HepG2 (cell line): Measurements from ENCODE around the gene C9. TPM values are rescaled to one million over a fixed set of nuclear protein-coding genes. Genes with fewer than 3 reads are reported as not detected.

Experiments used
- ATAC-seq: fragments of 200-7000 bp; cut with Tn5 transposase; 3 replicates; pipeline ENCODE4 v1.9.1; 2020; ENCODE audit warnings: mild to moderate bottlenecking, moderate library complexity
- BruUV-seq: library from RNA; stranded (reverse); fragments of 400-500 nt; replicated peaks from 2 replicates; lab custom pipeline; 2021; lab: Mats Ljungman, UMichigan
- CTCF ChIA-PET: fragments of 300-600 bp; formaldehyde crosslinking; extraction: SDS; loops from one replicate; lab custom pipeline; 2021; ENCODE audit warnings: low total read pairs, inconsistent platforms, low intra/inter-chr PET ratio; lab: Yijun Ruan, JAX
- POLR2A ChIA-PET: fragments of 350-600 bp; sonication (Branson Sonifier 250); formaldehyde crosslinking; loops from one replicate; lab custom pipeline; 2020; ENCODE audit warnings: antibody characterized with exemption, inconsistent platforms; lab: Yijun Ruan, JAX
- DNase-seq: peaks from one replicate; pipeline ENCODE4 v3.0.0-alpha.2; 2015; ENCODE audit warnings: low spot score
- FAIRE-seq: peaks from 3 replicates; lab custom pipeline; 2011; peaks lifted over from hg19 to GRCh38; lab: Jason Lieb, UNC
- H2AFZ ChIP-seq: one replicate; pipeline ENCODE4 v1.6.1; 2011; ENCODE audit warnings: low read length, inconsistent platforms
- H3K27ac ChIP-seq: fragments of 300-600 bp; 3 replicates; pipeline ENCODE4 v1.8.0; 2011; ENCODE audit warnings: mixed run types, mild to moderate bottlenecking, mixed read lengths, low read length, inconsistent platforms; ENCODE audit not compliant: insufficient read depth; ENCODE audit errors: extremely low read length
- H3K27me3 ChIP-seq, 2 experiments: fragments of 200-600 bp in 1 of 2; 2 replicates in 1 of 2; 3 replicates in 1 of 2; pipeline versions ENCODE4 v1.6.0 to v1.8.0; 2011; ENCODE audit warnings: low read length in 2 of 2, mild to moderate bottlenecking in 2 of 2, moderate library complexity in 2 of 2, inconsistent platforms in 1 of 2; ENCODE audit not compliant: insufficient read depth in 2 of 2, control insufficient read depth in 1 of 2
- H3K36me3 ChIP-seq, 2 experiments: fragments of 200-600 bp in 1 of 2; replicated peaks in 1 of 2; 2 replicates in 1 of 2; 3 replicates in 1 of 2; pipeline versions ENCODE4 v1.5.1 to v1.8.0; 2011; ENCODE audit warnings: low read length in 2 of 2, inconsistent platforms in 1 of 2; ENCODE audit not compliant: insufficient read depth in 2 of 2, control insufficient read depth in 1 of 2
- H3K4me1 ChIP-seq: 2 replicates; pipeline ENCODE4 v1.5.1; 2012; ENCODE audit warnings: low read length, inconsistent platforms; ENCODE audit not compliant: insufficient read depth
- H3K4me2 ChIP-seq: 2 replicates; pipeline ENCODE4 v1.6.0; 2011; ENCODE audit warnings: low read depth, low read length, inconsistent platforms
- H3K4me3 ChIP-seq, 3 experiments: fragments of 200-600 bp in 1 of 3; sonication (generic), shearing (Covaris generic) in 1 of 3; replicated peaks in 1 of 3; 2 replicates each; pipeline ENCODE4 v1.5.1; 2011 to 2016; ENCODE audit warnings: low read length in 3 of 3, inconsistent platforms in 2 of 3, low read depth in 2 of 3, mild to moderate bottlenecking in 2 of 3, control low read depth in 1 of 3, mixed read lengths in 1 of 3; ENCODE audit not compliant: insufficient read depth in 1 of 3
- H3K79me2 ChIP-seq: one replicate; pipeline ENCODE4 v1.6.1; 2011; ENCODE audit warnings: low read length, inconsistent platforms; ENCODE audit not compliant: insufficient read depth
- H3K9ac ChIP-seq: 2 replicates; pipeline ENCODE4 v1.6.0; 2011; ENCODE audit warnings: mild to moderate bottlenecking, low read depth, low read length, inconsistent platforms; ENCODE audit not compliant: insufficient read depth
- H3K9me3 ChIP-seq: 2 replicates; pipeline ENCODE4 v1.5.1; 2012; ENCODE audit warnings: mild to moderate bottlenecking, low read length
- H4K20me1 ChIP-seq: 2 replicates; pipeline ENCODE4 v1.6.0; 2011; ENCODE audit warnings: inconsistent platforms, mild to moderate bottlenecking, low read length, moderate library complexity; ENCODE audit not compliant: insufficient read depth
- CENPT ChIP-seq: sonication (generic); formaldehyde crosslinking; IDR thresholded peaks from 2 replicates; pipeline ENCODE4 v1.8.0; 2022; ENCODE audit warnings: low read depth, mild to moderate bottlenecking, moderate library complexity, missing genetic modification reagents
- NR2F1 ChIP-seq, 2 experiments: fragments of 450-650 bp in 1 of 2; formaldehyde crosslinking in 1 of 2; IDR thresholded peaks; 2 replicates each; pipeline versions ENCODE4 v1.5.0 to v1.6.1; 2016 to 2020; ENCODE audit warnings: mild to moderate bottlenecking in 1 of 2, missing compliant biosample characterization in 1 of 2, missing genetic modification reagents in 1 of 2, moderate library complexity in 1 of 2
- SIN3B ChIP-seq: fragments of 150-350 bp; IDR thresholded peaks from 2 replicates; pipeline ENCODE4 v1.6.1; 2014; ENCODE audit warnings: low read length
- ZNF124 ChIP-seq: sonication (generic); formaldehyde crosslinking; IDR thresholded peaks from 2 replicates; pipeline ENCODE4 v1.4.0; 2020; ENCODE audit warnings: missing genetic modification reagents
- ZNF282 ChIP-seq: fragments of 450-650 bp; IDR thresholded peaks from 2 replicates; pipeline ENCODE4 v1.6.1; 2018; ENCODE audit not compliant: partially characterized antibody
- ZNF552 ChIP-seq: sonication (generic); formaldehyde crosslinking; IDR thresholded peaks from 2 replicates; pipeline ENCODE4 v1.9.0; 2022; ENCODE audit warnings: missing genetic modification reagents, mild to moderate bottlenecking, borderline replicate concordance
- ZNF616 ChIP-seq: sonication (generic); formaldehyde crosslinking; IDR thresholded peaks from 2 replicates; pipeline ENCODE4 v1.5.0; 2020; ENCODE audit warnings: low read depth, mild to moderate bottlenecking, missing genetic modification reagents
- ZNF780A ChIP-seq: sonication (generic); formaldehyde crosslinking; IDR thresholded peaks from 2 replicates; pipeline ENCODE4 v1.8.0; 2022; ENCODE audit warnings: mild to moderate bottlenecking, missing genetic modification reagents, moderate library complexity
- WGBS: methylation state at CpG from one replicate; pipeline ENCODE4 v1.1.6; 2017; ENCODE audit warnings: low lambda C conversion rate; 5-methylcytosine and 5-hydroxymethylcytosine counted together
- in situ Hi-C: cut with HindIII; loops from 2 replicates; pipeline ENCODE4 v1.10.0; 2017; ENCODE audit warnings: low pct_unique_long_range_greater_than_20kb; ENCODE audit not compliant: extremely low pct_ligation_motif_present
- intact Hi-C: fragments of 100-400 bp; cut with micrococcal nuclease; formaldehyde crosslinking; loops from one replicate; pipeline ENCODE4 v1.10.0; 2022; ENCODE audit not compliant: unreplicated experiment
- polyA plus RNA-seq, 8 experiments: library from polyadenylated mRNA; depleted of rRNA in 3 of 8; stranded (reverse) in 7 of 8; unstranded in 1 of 8; fragments of >200 nt; fragmentation: Illumina TruSeq in 4 of 8; extraction: Trizol in 4 of 8; gene quantifications; 2 replicates each; pipeline versions ENCODE4 v1.2.1 to v1.2.3, GENCODE V29; 2011 to 2016; ENCODE audit warnings: low read depth in 4 of 8, missing spikeins in 1 of 8, mixed read lengths in 1 of 8; ENCODE audit not compliant: insufficient read depth in 1 of 8
- total RNA-seq, 5 experiments: library from RNA; depleted of rRNA; stranded (reverse); fragments of >200 nt; fragmentation: Illumina TruSeq; extraction: Trizol; gene quantifications; 2 replicates each; pipeline ENCODE4 v1.2.3, GENCODE V29; 2016; ENCODE audit warnings: low read depth in 1 of 5
- TF ChIP-seq, protein P1 (sequence below): sonication (generic); formaldehyde crosslinking; IDR thresholded peaks from 2 replicates; pipeline ENCODE4 v1.5.1; 2020; ENCODE audit warnings: missing genetic modification reagents, mild to moderate bottlenecking, borderline replicate concordance
- TF ChIP-seq, protein P2 (sequence below): sonication (generic); formaldehyde crosslinking; IDR thresholded peaks from 2 replicates; pipeline ENCODE4 v1.9.0; 2021; ENCODE audit warnings: missing genetic modification reagents, mild to moderate bottlenecking, borderline replicate concordance
- TF ChIP-seq, protein P3 (sequence below): sonication (generic); formaldehyde crosslinking; IDR thresholded peaks from 2 replicates; pipeline ENCODE4 v1.4.0; 2020; ENCODE audit warnings: missing genetic modification reagents, borderline replicate concordance

The C9 gene
- total and polyA plus RNA-seq, 2 of the 13 experiments (the other 11 are each of a cell fraction or from before 2014, with no cell fraction given) = not detected

DNA sequence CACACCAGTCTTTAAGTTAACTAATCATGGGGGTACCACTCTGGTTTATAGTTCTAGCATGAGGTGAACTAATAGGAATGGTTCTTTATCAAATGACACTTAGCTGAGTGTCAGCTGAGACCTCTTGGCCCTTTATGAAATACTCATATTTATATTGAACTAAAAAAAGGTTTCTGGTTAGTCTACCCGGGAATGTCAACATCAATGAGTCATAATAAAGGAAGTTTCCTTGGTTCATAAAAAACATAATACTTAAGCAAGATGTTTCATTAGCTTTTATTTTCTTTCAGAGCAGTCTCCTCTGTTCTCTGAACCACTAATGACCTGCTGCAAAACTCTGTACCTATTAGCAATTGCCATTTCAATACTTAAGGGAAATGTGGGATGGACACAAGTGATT lies 46.8 kb upstream of the C9 start:
- intact Hi-C loops = no loop called here
- Histone ChIP-seq H3K36me3 (peaks cover 0 to 2% of the 10 kb centered on the region in 2 experiments; a peak in 1 of 5 replicates), H4K20me1 (no peaks in the 10 kb centered on the region), H3K9me3 (no peaks in the 10 kb centered on the region), H3K4me2 (no peak overlapping the region), H3K79me2 (peaks cover 10% of the 10 kb centered on the region), H3K9ac (no peak overlapping the region), H3K4me1 (peaks cover 58% of the 10 kb centered on the region), H3K27ac (no peak overlapping the region), H3K4me3 (no peak overlapping the region), H2AFZ (no peak overlapping the region), H3K27me3 (no peaks in the 10 kb centered on the region)
- DNase-seq (no peak), ATAC-seq (no peak), FAIRE-seq (no peak)
- CTCF ChIA-PET = no interaction called here
- in situ Hi-C loops = no loop called here
- BruUV-seq = no TSS peak
- POLR2A ChIA-PET = interaction anchor here (3.0 kb wide), 1 partner anchor 10 kb away, joined by 10 read pairs; no protein-coding TSS in a partner anchor
- 100% methylated on average over 1 of the region's 1 CpG for WGBS
- no peak for TF ChIP-seq ZNF124 (CRISPR knock-in tag)
- TF ChIP-seq SIN3B = no peak
- TF ChIP-seq ZNF282 = no peak
- TF ChIP-seq ZNF616 (CRISPR knock-in tag) = no peak
- TF ChIP-seq, protein P1, sequence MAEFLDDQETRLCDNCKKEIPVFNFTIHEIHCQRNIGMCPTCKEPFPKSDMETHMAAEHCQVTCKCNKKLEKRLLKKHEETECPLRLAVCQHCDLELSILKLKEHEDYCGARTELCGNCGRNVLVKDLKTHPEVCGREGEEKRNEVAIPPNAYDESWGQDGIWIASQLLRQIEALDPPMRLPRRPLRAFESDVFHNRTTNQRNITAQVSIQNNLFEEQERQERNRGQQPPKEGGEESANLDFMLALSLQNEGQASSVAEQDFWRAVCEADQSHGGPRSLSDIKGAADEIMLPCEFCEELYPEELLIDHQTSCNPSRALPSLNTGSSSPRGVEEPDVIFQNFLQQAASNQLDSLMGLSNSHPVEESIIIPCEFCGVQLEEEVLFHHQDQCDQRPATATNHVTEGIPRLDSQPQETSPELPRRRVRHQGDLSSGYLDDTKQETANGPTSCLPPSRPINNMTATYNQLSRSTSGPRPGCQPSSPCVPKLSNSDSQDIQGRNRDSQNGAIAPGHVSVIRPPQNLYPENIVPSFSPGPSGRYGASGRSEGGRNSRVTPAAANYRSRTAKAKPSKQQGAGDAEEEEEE (CRISPR knock-in tag) = no peak
- no peak for TF ChIP-seq ZNF780A (CRISPR knock-in tag)

DNA sequence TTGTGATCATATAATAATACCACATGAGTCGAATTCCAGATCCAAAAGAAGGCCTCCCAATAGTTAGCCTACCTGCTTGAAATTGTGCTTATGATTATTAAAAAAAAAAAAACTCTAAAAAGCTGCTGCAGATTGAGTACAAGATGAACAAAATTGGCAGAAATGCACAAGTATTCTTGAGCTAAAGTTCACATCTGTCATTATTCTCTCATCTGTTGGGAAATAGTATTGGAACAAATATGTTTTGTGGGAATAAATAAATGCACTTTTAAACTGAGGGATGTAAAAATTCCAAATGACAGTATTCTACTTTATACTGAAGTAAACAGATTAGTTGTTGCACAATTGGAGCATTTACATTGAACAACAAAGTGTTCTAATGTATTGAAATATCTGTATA lies 44.7 kb upstream of the C9 start:
- CTCF ChIA-PET = no interaction called here
- in situ Hi-C loops = no loop called here
- peaks cover 10% of the 10 kb centered on the region for H3K79me2 ChIP-seq
- no peaks in the 10 kb centered on the region for H3K36me3 ChIP-seq
- no peak overlapping the region for H3K9ac ChIP-seq
- no peak for FAIRE-seq
- POLR2A ChIA-PET = interaction anchor here (1.3 kb wide), 1 partner anchor 14 kb away, joined by 4 read pairs; no protein-coding TSS in a partner anchor
- DNase-seq = no peak
- H3K4me2 ChIP-seq = no peak overlapping the region
- no peak overlapping the region for H3K27ac ChIP-seq
- no peaks in the 10 kb centered on the region for H3K9me3 ChIP-seq
- H2AFZ ChIP-seq = no peak overlapping the region
- no peak overlapping the region for H3K4me3 ChIP-seq
- ATAC-seq = no peak
- H3K27me3 ChIP-seq = no peaks in the 10 kb centered on the region
- H4K20me1 ChIP-seq = no peaks in the 10 kb centered on the region
- WGBS = 91% methylated on average over 1 of the region's 1 CpG
- BruUV-seq = no TSS peak
- H3K4me1 ChIP-seq = peaks cover 57% of the 10 kb centered on the region
- intact Hi-C loops = no loop called here
- TF ChIP-seq, protein P2, sequence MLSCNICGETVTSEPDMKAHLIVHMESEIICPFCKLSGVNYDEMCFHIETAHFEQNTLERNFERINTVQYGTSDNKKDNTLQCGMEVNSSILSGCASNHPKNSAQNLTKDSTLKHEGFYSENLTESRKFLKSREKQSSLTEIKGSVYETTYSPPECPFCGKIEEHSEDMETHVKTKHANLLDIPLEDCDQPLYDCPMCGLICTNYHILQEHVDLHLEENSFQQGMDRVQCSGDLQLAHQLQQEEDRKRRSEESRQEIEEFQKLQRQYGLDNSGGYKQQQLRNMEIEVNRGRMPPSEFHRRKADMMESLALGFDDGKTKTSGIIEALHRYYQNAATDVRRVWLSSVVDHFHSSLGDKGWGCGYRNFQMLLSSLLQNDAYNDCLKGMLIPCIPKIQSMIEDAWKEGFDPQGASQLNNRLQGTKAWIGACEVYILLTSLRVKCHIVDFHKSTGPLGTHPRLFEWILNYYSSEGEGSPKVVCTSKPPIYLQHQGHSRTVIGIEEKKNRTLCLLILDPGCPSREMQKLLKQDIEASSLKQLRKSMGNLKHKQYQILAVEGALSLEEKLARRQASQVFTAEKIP = no peak
- TF ChIP-seq ZNF552 = no peak
- TF ChIP-seq, protein P3, sequence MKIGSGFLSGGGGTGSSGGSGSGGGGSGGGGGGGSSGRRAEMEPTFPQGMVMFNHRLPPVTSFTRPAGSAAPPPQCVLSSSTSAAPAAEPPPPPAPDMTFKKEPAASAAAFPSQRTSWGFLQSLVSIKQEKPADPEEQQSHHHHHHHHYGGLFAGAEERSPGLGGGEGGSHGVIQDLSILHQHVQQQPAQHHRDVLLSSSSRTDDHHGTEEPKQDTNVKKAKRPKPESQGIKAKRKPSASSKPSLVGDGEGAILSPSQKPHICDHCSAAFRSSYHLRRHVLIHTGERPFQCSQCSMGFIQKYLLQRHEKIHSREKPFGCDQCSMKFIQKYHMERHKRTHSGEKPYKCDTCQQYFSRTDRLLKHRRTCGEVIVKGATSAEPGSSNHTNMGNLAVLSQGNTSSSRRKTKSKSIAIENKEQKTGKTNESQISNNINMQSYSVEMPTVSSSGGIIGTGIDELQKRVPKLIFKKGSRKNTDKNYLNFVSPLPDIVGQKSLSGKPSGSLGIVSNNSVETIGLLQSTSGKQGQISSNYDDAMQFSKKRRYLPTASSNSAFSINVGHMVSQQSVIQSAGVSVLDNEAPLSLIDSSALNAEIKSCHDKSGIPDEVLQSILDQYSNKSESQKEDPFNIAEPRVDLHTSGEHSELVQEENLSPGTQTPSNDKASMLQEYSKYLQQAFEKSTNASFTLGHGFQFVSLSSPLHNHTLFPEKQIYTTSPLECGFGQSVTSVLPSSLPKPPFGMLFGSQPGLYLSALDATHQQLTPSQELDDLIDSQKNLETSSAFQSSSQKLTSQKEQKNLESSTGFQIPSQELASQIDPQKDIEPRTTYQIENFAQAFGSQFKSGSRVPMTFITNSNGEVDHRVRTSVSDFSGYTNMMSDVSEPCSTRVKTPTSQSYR (CRISPR knock-in tag) = no peak
- TF ChIP-seq CENPT (CRISPR knock-in tag) = no peak
- TF ChIP-seq NR2F1 (CRISPR knock-in tag; IDR thresholded peaks at IDR 0.05) = no peak
